ENCODE measurements around the gene SRI.

DNA sequence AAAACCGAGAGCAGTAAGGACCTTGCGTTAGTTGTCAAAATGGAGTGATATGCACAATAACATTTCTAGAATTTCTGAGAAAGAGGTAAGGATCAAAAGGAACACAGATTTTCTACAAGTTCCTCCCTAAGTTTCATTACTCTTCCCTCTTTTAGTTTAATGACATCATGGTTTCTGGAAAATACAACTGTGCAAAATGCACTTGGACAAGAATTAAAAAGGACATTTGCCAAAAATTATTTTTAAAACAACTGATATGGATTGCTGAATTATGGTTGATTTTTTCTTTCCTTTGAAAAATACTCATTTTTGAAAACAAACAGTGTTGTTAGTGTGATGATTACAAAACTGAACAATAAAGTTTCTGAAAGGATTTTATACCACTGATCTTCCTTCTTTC lies 52.1 kb downstream of the SRI start:
- no peak for TF ChIP-seq POLR2A (IDR thresholded peaks at IDR 0.05; ENCODE audit: low read length)
- TF ChIP-seq GATA1 (IDR thresholded peaks at IDR 0.05; ENCODE audit: low read depth, low read length), result no peak

Measured in erythroblast (primary cell).